GM23248 (cell line): ENCODE data around the gene PRKCE.

Experiments used
- EZH2 ChIP-seq: fragments of 200-600 bp; sonication (generic); IDR thresholded peaks from 2 replicates; pipeline ENCODE4 v1.6.1; 2018; ENCODE audit warnings: antibody characterized with exemption, mild to moderate bottlenecking; ENCODE audit not compliant: insufficient read depth, poor library complexity, severe bottlenecking
- EZH2phosphoT487 ChIP-seq: fragments of 200-600 bp; sonication (generic); IDR thresholded peaks from 2 replicates; pipeline ENCODE4 v1.6.1; 2018; ENCODE audit warnings: antibody characterized with exemption, moderate library complexity, mild to moderate bottlenecking, low read depth; ENCODE audit not compliant: insufficient read depth

- TF ChIP-seq EZH2 (no peak), EZH2phosphoT487 (no peak)
Observed at GRCh38 chr2:45629971-45630370, 21.5 kb upstream of the PRKCE start.
